ENCODE data around the gene GADD45G.

The GADD45G gene

DNA sequence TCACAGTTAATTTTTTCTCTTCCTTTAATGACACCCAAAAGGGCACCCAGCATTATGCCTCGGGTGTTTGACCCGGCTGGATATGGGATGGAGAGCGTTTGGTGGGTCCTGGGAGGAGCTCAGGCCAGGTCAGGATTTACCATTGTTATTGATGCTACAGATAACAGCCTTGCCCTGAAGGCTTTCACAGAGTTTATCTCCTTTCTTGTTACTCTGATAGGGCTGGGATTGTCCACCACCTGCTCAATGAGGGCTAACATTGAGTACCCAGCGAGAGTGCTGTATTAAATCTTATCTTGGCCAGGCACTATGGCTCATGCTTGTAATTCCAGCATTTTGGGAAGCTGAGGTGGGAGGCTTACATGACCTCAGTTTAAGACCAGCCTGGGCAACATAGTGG lies 37.2 kb downstream of the GADD45G start:
- no peak overlapping the region for H3K4me3 ChIP-seq (replicated peaks; ENCODE audit: low read depth, low read length)

DNA sequence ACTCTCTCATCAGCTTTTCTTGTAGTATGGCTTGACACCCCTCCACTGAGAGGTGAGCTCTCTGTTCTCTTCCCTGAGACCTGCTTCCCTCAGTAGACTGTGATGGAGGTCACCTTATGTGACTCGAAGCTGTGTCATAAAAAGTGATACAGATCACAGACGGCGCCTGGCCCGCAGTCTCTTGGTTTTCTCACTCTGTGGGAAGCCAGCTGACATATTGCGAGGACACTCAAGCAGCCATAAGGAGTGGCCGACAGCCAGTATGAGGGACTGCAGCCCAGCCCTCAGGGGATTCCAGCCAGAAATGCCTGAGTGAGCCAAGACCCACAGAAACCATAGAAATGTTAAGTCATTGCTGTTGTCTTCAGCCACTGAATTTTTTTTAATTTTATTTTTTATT lies 38.0 kb downstream of the GADD45G start:
- TF ChIP-seq, protein P1, sequence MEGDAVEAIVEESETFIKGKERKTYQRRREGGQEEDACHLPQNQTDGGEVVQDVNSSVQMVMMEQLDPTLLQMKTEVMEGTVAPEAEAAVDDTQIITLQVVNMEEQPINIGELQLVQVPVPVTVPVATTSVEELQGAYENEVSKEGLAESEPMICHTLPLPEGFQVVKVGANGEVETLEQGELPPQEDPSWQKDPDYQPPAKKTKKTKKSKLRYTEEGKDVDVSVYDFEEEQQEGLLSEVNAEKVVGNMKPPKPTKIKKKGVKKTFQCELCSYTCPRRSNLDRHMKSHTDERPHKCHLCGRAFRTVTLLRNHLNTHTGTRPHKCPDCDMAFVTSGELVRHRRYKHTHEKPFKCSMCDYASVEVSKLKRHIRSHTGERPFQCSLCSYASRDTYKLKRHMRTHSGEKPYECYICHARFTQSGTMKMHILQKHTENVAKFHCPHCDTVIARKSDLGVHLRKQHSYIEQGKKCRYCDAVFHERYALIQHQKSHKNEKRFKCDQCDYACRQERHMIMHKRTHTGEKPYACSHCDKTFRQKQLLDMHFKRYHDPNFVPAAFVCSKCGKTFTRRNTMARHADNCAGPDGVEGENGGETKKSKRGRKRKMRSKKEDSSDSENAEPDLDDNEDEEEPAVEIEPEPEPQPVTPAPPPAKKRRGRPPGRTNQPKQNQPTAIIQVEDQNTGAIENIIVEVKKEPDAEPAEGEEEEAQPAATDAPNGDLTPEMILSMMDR (IDR thresholded peaks at IDR 0.05; ENCODE audit: low read length, missing control alignments): no peak
- H3K4me3 ChIP-seq (replicated peaks; ENCODE audit: low read depth, low read length): no peak overlapping the region
- DNase-seq (ENCODE audit: low read depth): no peak

More for the DNA sequence above, 37.2 kb downstream of the GADD45G start:
- TF ChIP-seq, protein P1 (IDR thresholded peaks at IDR 0.05; ENCODE audit: low read length, missing control alignments): no peak
- no peak for DNase-seq (ENCODE audit: low read depth)

DNA sequence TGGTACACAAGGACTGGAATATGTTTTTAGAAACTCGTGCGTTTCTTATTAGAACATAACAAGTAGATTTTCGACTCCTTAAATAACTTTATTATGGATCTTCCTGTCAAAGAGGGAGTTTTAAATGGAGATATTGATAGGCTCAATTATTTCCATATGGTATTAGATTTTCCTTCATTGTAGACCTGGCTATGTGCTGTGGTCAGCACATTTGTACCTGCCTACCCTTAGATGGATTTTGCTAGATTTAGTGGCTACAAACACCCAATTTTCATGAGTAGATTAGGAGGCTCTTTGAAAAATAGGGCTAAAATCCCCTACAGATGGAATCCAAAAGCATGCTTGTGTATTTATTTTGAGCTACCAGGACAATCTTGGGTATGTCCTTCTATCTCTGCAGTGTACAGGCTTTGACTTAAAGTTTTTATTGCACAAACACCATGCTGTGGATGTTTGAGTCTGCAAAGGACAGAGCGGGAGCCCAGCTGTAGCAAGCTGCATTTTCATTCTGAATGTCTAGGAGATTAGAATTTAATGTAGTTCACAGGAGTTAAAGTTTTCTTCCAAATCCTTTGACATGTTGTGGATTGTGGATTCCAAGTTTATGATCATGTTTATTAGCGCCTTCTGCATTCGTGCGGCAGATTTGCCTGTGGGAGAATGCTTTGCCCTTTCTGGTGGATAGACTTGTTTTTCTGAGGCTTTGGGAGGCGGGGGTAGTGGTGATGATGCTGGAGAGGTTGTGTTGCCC lies 41.6 kb downstream of the GADD45G start:
- no peak for DNase-seq (ENCODE audit: low read depth)
- H3K4me3 ChIP-seq (replicated peaks; ENCODE audit: low read depth, low read length): no peak overlapping the region
- TF ChIP-seq, protein P1 (IDR thresholded peaks at IDR 0.05; ENCODE audit: low read length, missing control alignments): no peak

DNA sequence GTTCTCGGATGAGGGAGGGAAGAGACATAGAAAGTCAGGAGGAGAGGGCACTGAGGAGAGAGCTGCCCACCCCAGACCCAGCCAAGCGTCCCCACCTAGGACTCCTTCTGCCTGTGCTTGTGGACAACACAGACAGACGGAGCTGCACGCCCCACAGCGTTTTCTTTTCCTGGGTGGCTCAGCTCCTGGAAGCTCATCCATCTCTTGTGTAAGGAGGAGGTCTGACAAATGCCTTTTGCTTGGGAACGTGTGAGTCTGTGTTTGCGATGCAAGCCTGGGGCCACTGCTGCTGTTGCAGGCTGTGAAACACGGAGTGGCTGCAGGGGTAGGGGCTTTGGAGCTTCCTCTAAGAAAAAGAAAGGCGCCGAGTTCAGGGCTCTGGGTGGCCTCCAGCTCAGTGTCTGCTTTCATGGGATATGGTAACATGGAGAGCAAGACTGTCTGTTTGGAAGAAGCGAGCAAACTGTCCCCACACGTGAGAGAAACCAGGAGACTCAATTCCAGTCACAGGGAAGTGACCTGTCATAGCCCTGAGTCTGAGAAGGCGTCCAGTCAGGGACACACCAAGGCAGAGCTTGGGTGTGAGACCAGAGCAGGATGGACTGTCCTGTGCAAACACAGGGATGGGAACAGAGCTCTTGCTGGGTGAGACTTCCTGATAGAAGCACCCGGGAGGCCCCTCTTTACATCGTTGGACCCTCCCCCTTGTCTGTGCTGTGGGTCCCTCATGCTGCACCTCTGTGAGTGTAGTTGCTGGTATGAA lies 42.7 kb downstream of the GADD45G start:
- TF ChIP-seq, protein P1 (IDR thresholded peaks at IDR 0.05; ENCODE audit: low read length, missing control alignments): no peak

DNA sequence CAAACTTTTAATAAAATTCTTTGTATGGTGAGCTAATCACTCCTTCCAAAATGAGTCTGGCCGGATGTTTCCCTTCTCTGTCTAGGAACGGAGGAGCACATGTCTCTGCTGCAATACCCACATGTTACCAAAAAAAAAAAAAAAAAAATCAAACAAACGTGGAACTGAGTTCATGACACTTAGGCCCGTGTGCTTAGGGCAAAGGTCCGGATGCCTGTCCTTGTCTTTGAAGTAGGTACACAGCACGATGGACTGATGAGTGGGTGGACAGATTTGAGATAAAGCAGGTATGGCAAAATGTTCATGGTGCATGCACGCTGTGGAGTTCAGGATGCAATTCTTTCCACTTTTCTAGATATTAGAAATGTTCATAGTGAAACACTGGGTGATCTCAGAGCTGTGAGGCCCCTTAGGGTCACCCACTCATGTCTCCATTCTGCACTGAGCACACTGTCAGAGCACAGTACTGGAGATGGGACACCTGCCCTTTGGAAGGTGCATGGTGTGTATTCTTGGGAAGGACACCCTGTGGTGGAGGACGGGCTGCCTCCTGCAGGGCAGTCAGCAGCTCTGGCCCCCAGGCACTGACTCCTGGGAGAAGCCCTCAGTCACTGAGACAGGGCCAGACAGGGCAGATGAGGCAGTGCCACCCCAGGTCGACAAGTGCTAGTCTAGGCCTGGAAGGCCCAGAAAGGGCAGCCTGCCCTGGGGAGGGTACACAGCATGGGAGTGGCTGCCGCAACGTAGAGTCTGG lies 43.6 kb downstream of the GADD45G start:
- H3K4me3 ChIP-seq (replicated peaks; ENCODE audit: low read depth, low read length): no peak overlapping the region
- no peak for DNase-seq (ENCODE audit: low read depth)
- TF ChIP-seq, protein P1 (IDR thresholded peaks at IDR 0.05; ENCODE audit: low read length, missing control alignments): no peak

More for the DNA sequence above, 42.7 kb downstream of the GADD45G start:
- no peak for DNase-seq (ENCODE audit: low read depth)
- no peak overlapping the region for H3K4me3 ChIP-seq (replicated peaks; ENCODE audit: low read depth, low read length)

DNA sequence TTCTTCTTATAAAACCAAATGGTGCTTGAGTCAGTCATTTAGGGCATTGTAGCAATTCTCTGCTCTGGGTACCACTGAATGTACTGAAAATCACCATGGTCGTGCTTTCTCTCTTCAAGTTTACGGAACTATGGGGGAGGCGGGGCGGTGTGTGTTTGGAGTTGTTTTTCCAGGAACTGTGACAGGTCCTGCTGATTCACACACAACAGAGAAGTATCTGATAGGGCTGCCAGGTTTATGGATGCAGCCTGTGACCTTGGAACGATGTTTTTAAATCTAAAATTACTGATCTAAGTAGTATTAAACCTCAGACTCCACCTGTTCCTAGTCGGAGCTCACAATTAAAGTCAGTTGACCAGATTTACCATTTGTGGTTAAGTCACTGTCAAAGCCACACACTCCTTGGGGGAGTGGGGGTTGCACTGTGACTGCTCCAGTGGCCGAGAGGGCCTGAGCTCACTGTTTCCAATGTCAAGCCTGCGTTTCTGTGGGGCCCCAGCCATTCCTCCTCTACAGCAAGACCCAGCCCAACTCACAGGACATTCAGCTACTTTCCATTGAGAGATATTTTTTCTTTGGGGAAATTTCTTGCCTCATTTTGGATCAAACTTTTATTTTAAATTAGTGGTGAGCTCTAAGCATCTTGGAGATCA lies 44.4 kb downstream of the GADD45G start:
- TF ChIP-seq, protein P1 (IDR thresholded peaks at IDR 0.05; ENCODE audit: low read length, missing control alignments): no peak
- DNase-seq (ENCODE audit: low read depth): no peak
- H3K4me3 ChIP-seq (replicated peaks; ENCODE audit: low read depth, low read length): no peak overlapping the region

Measured in fibroblast of pulmonary artery (primary cell).